SIG-M5 treated with dmso at 0.1 percent for 504 hours (cell line): Measurements from ENCODE around the gene RNF215.

Experiments used
- DNase-seq: peaks from one replicate; lab custom pipeline; 2025; ENCODE audit not compliant: unreplicated experiment; lab: John Stamatoyannopoulos, UW

The RNF215 gene

GRCh38 chr22:30334646-30335045 lies 52.6 kb downstream of the RNF215 start:
- DNase-seq: no peak

- DNase-seq: no peak
Observed at GRCh38 chr22:30333707-30334087, 53.5 kb downstream of the RNF215 start.

DNA sequence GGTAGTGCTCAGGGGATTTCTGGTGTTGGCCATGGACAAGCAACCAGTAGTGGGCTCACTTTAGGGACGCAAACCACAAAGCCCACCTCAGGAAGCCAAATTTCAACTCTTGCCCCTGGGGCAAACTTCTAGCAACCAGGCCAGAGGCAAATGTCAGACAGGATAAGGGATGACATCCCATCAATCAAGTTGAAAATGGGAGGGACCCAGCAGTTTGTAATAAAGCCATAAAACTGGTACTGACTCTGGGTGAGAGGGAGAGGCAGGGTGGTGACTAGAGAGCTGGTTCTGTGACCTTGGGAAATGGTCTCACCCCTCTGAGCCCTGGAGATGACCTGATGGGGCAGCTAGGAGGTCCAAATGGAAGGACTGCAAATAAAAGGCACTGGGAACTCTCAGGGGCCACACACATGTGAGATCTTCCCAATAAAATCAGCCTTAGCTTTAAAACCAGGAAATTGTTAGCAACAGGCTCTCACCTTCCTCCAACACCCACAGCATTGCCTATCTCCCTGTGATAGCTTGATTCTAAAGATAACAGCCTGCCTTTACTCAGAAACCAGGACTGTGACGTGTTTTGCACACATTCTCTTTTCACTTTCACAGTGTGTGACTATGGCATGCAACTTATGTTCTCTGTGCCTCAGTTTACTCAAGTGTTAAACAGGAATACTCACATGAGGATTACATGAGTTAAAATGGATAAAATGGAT lies 54.1 kb downstream of the RNF215 start:
- no peak for DNase-seq

DNA sequence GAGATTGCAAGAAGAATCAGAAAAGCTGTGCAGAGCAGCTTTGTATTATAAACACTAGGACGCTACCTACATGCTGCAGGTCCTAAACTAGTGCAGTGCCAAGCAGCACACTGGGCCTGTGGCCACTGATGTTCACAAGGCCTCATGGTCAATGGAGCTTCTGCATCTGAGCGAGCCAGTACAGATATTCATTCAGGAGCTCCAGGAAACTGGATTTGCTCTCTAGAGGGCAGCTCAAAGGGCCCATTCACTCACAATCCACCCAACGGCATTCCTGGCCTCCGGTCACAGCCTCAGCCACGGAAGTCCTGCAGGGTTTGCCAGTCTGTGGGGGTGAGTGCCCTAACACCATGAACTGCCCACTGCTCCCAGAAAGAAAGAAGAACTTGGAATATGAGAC lies 54.7 kb downstream of the RNF215 start:
- no peak for DNase-seq
